GM12878 (cell line): ENCODE data around the gene B3GNT9. TPM values are rescaled to one million over a fixed set of nuclear protein-coding genes. Genes with fewer than 3 reads are reported as not detected.

Source experiments
- ATAC-seq: fragments of 200-7000 bp; cut with Tn5 transposase; 3 replicates; pipeline ENCODE4 v1.9.1; 2020; ENCODE audit warnings: mild to moderate bottlenecking, moderate library complexity
- BruUV-seq: library from RNA; stranded (reverse); fragments of 400-500 nt; replicated peaks from 2 replicates; lab custom pipeline; 2021; lab: Mats Ljungman, UMichigan
- CTCF ChIA-PET: fragments of 300-600 bp; sonication (Branson Sonifier 250); formaldehyde crosslinking; extraction: SDS; loops from one replicate; lab custom pipeline; 2021; ENCODE audit warnings: inconsistent platforms; lab: Yijun Ruan, JAX
- POLR2A ChIA-PET: fragments of 350-600 bp; formaldehyde crosslinking; extraction: SDS; loops from one replicate; lab custom pipeline; 2021; ENCODE audit warnings: inconsistent platforms; lab: Charles Lee
- RAD21 ChIA-PET: fragments of 300-600 bp; sonication (Branson Sonifier 250); formaldehyde crosslinking; loops from one replicate; lab custom pipeline; 2023; ENCODE audit warnings: antibody characterized with exemption; ENCODE audit not compliant: unreplicated experiment; lab: Charles Lee
- SMC1A ChIA-PET: fragments of 300-600 bp; sonication (Branson Sonifier 250); formaldehyde crosslinking; loops from one replicate; lab custom pipeline; 2023; ENCODE audit not compliant: unreplicated experiment, uncharacterized antibody; lab: Charles Lee
- DNase-seq: peaks from one replicate; pipeline ENCODE4 v3.0.0-alpha.2; 2011; ENCODE audit warnings: low read depth, low spot score
- FAIRE-seq: peaks from 3 replicates; lab custom pipeline; 2011; peaks lifted over from hg19 to GRCh38; lab: Jason Lieb, UNC
- H2AFZ ChIP-seq: 2 replicates; pipeline ENCODE4 v1.6.0; 2011; ENCODE audit warnings: low read depth, low read length, control low read depth; ENCODE audit not compliant: control insufficient read depth
- H3K27ac ChIP-seq: 2 replicates; pipeline ENCODE4 v1.5.1; 2011; ENCODE audit warnings: control low read depth; ENCODE audit not compliant: control insufficient read depth, insufficient read depth
- H3K27me3 ChIP-seq, 2 experiments: replicated peaks in 1 of 2; 2 replicates each; pipeline versions ENCODE4 v1.6.0 to v1.6.1; 2011; ENCODE audit warnings: low read length in 1 of 2; ENCODE audit not compliant: control insufficient read depth in 2 of 2, insufficient read depth in 2 of 2
- H3K36me3 ChIP-seq, 2 experiments: 2 replicates each; pipeline ENCODE4 v1.5.1; 2011; ENCODE audit warnings: low read length in 1 of 2; ENCODE audit not compliant: control insufficient read depth in 2 of 2, insufficient read depth in 2 of 2
- H3K4me1 ChIP-seq: 2 replicates; pipeline ENCODE4 v1.6.1; 2011; ENCODE audit warnings: mild to moderate bottlenecking, low read length, moderate library complexity, mixed read lengths; ENCODE audit not compliant: control insufficient read depth, insufficient read depth
- H3K4me2 ChIP-seq: 2 replicates; pipeline ENCODE4 v1.6.0; 2011; ENCODE audit warnings: control low read depth; ENCODE audit not compliant: control insufficient read depth, insufficient read depth
- H3K4me3 ChIP-seq: fragments of 200-600 bp; sonication (generic); 2 replicates; pipeline ENCODE4 v1.5.1; 2016
- H3K79me2 ChIP-seq: 2 replicates; pipeline ENCODE4 v1.6.0; 2011; ENCODE audit warnings: low read length; ENCODE audit not compliant: control insufficient read depth, insufficient read depth
- H3K9ac ChIP-seq: 2 replicates; pipeline ENCODE4 v1.8.0; 2011; ENCODE audit warnings: low read length, control low read depth, mixed read lengths; ENCODE audit not compliant: control insufficient read depth, insufficient read depth
- H3K9me3 ChIP-seq: replicated peaks from 3 replicates; pipeline ENCODE4 v1.5.1; 2011; ENCODE audit warnings: mild to moderate bottlenecking, low read length; ENCODE audit not compliant: control insufficient read depth, insufficient read depth
- H4K20me1 ChIP-seq: 2 replicates; pipeline ENCODE4 v1.6.0; 2011; ENCODE audit not compliant: control insufficient read depth, insufficient read depth
- BACH1 ChIP-seq: fragments of 450-650 bp; IDR thresholded peaks from 2 replicates; pipeline ENCODE4 v1.6.1; 2017; ENCODE audit warnings: mild to moderate bottlenecking, borderline replicate concordance
- EP300 ChIP-seq, 2 experiments: fragments of 150-350 bp in 1 of 2; IDR thresholded peaks; 2 replicates each; pipeline ENCODE4 v1.6.1; 2011 to 2012; ENCODE audit warnings: low read depth in 2 of 2, low read length in 2 of 2, borderline replicate concordance in 1 of 2, improper control_type of control experiment in 1 of 2, inconsistent platforms in 1 of 2; ENCODE audit not compliant: control insufficient read depth in 1 of 2
- NBN ChIP-seq: fragments of 450-650 bp; IDR thresholded peaks from 2 replicates; pipeline ENCODE4 v1.6.1; 2016
- POLR2A ChIP-seq: IDR thresholded peaks from 2 replicates; pipeline ENCODE4 v1.6.1; 2011; ENCODE audit warnings: low read depth, mild to moderate bottlenecking, low read length
- POLR2AphosphoS2 ChIP-seq: IDR thresholded peaks from 2 replicates; pipeline ENCODE4 v1.6.1; 2011; ENCODE audit warnings: low read depth, mild to moderate bottlenecking, low read length, improper control_type of control experiment, moderate library complexity
- RAD51 ChIP-seq: fragments of 450-650 bp; IDR thresholded peaks from 2 replicates; pipeline ENCODE4 v1.6.1; 2016; ENCODE audit warnings: moderate library complexity, mild to moderate bottlenecking, inconsistent platforms
- ZNF24 ChIP-seq: fragments of 450-650 bp; IDR thresholded peaks from 2 replicates; pipeline ENCODE4 v1.6.1; 2017; ENCODE audit warnings: antibody characterized with exemption, mild to moderate bottlenecking
- WGBS: methylation state at CpG from one replicate; pipeline ENCODE4 v1.1.6; 2016; ENCODE audit warnings: low lambda C conversion rate; ENCODE audit not compliant: insufficient replicate concordance, insufficient coverage; ENCODE audit errors: missing lambda C conversion rate; 5-methylcytosine and 5-hydroxymethylcytosine counted together
- in situ Hi-C: fragments of 300-500 bp; cut with MboI; formaldehyde crosslinking; loops from 9 replicates; pipeline ENCODE4 v1.14.3; 2018; ENCODE audit warnings: mixed read lengths
- intact Hi-C: fragments of 100-400 bp; cut with micrococcal nuclease; formaldehyde crosslinking; loops from one replicate; pipeline ENCODE4 v1.14.2; 2022; ENCODE audit not compliant: unreplicated experiment
- polyA plus RNA-seq, 11 experiments: library from polyadenylated mRNA; depleted of rRNA in 4 of 11; unstranded in 6 of 11; stranded (reverse) in 5 of 11; fragments of >200 nt; fragmentation: Nextera tagmentation in 4 of 11; fragmentation: Illumina TruSeq in 1 of 11; extraction: Ambion mirVana in 4 of 11; extraction: Trizol in 1 of 11; gene quantifications; 1 replicate in 1 of 11; 2 replicates in 10 of 11; pipeline versions ENCODE4 v1.2.1 to v1.2.3, GENCODE V29; 2011 to 2016; ENCODE audit warnings: inconsistent platforms in 2 of 11, missing spikeins in 2 of 11, low read depth in 1 of 11
- total RNA-seq, 4 experiments: library from RNA; depleted of rRNA in 3 of 4; stranded (reverse); fragments of >200 nt in 3 of 4; fragmentation: Illumina TruSeq in 1 of 4; extraction: Trizol in 1 of 4; gene quantifications; 2 replicates each; pipeline versions ENCODE4 v1.2.1 to v1.2.3, GENCODE V29; 2013 to 2021
- TF ChIP-seq, protein P1 (sequence below): fragments of 450-650 bp; IDR thresholded peaks from 2 replicates; pipeline ENCODE4 v1.6.1; 2017; ENCODE audit warnings: low read depth, mild to moderate bottlenecking, moderate library complexity
- TF ChIP-seq, protein P2 (sequence below): IDR thresholded peaks from 2 replicates; pipeline ENCODE4 v1.6.1; 2012; ENCODE audit warnings: low read depth, low read length, improper control_type of control experiment
- TF ChIP-seq, protein P3 (sequence below): IDR thresholded peaks from 2 replicates; pipeline ENCODE4 v1.6.1; 2012; ENCODE audit warnings: low read depth, low read length, improper control_type of control experiment
- TF ChIP-seq, protein P4 (sequence below), 3 experiments: IDR thresholded peaks in 2 of 3; conservative IDR thresholded peaks in 1 of 3; 2 replicates each; pipeline ENCODE4 v1.5.1; 2011; ENCODE audit warnings: low read depth in 3 of 3, low read length in 3 of 3, mild to moderate bottlenecking in 3 of 3, control low read depth in 2 of 3, moderate library complexity in 2 of 3, inconsistent platforms in 1 of 3, mixed read lengths in 1 of 3; ENCODE audit not compliant: control insufficient read depth in 2 of 3, insufficient read depth in 1 of 3; ENCODE audit errors: extremely low read depth in 1 of 3
- TF ChIP-seq, protein P5 (sequence below): IDR thresholded peaks from 2 replicates; pipeline ENCODE4 v1.6.1; 2011; ENCODE audit warnings: low read depth, low read length, improper control_type of control experiment, borderline replicate concordance

B3GNT9 gene
- total and polyA plus RNA-seq, 10 of the 15 experiments (the other 5 are each of a cell fraction or from before 2014, with no cell fraction given), result 0.08 to 5.0 (median 1.9) TPM

DNA sequence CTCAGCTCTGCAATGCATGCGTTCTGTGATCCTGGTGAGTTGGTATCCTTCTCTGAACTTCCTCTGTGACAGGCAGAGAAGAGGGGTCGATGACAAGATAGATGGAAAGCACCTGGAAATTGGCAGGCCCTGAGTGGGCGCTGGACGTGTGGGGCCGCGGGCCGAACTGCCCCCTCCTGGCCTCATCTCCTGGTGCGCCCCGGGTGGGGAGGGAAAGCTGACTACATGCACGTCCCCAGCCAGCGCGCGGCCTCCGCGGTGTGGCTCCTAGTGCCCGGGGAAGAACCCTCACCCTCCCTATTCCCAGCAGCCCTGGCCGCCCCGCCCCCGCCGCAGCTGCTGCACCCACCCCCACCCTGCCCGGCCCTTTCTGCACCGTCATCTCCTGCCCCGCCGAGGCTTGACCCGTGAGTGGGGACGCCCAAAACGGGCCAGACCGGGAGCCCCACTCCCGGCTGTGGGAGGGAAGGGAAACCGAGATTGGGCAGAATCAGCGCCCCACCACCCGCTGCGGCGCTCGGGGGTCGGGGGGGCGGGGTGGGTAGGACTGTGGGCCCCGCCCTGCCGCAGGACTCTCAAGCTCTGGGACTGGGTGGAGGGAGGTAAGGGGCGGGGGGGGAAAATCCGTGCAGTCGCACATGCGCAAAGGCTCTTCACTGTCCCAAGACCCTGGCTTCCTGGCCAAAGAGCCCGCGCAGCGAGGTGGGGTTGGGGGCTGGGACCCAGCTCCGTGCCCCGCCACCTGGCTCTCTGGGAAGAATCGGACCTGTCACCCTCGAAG lies 19.6 kb upstream of the B3GNT9 start, which contains the start of gene NOL3:
NOL3 (plus strand) TSS at position 371 of the 781 bp plus-strand sequence.
- BruUV-seq, result no TSS peak
- DNase-seq (peak; percentile 58), ATAC-seq (peak; percentile 63), FAIRE-seq (peak; percentile 66)
- SMC1A ChIA-PET, result interaction anchor here (1.0 to 4.1 kb wide), 3 partner anchors 11 to 153 kb away, joined by 3 to 48 read pairs (median 6); partner anchors contain the start of genes FBXL8 and TRADD
- WGBS, result under 1% methylated on average over 37 of the region's 50 CpGs
- H3K79me2 ChIP-seq, result no peaks in the 10 kb centered on the region
- peak within 1 kb of the TSS; percentile 74 for H2AFZ ChIP-seq
- CTCF ChIA-PET, result interaction anchor here (0.5 to 5.4 kb wide), 20 partner anchors 9 to 214 kb away, joined by 3 to 60 read pairs (median 4); partner anchors contain the start of genes B3GNT9, EXOC3L1, FBXL8 and MATCAP1
- peak within 1 kb of the TSS; percentile 73 for H3K4me3 ChIP-seq
- H3K36me3 ChIP-seq, result no peaks in the 10 kb centered on the region
- H3K27me3 ChIP-seq, result peaks cover 0 to 7% of the 10 kb centered on the region in 2 experiments
- H3K4me2 ChIP-seq, result peak within 1 kb of the TSS; percentile 95
- peak within 1 kb of the TSS; percentile 50 for H3K27ac ChIP-seq
- POLR2A ChIA-PET, result interaction anchor here (0.7 to 10.9 kb wide), 11 partner anchors 10 to 152 kb away, joined by 3 to 137 read pairs (median 5); partner anchors contain the start of genes FBXL8, FHOD1, HSF4 and TMEM208
- peak within 1 kb of the TSS; percentile 69 for H3K9ac ChIP-seq
- H4K20me1 ChIP-seq, result no peaks in the 10 kb centered on the region
- in situ Hi-C loops, result no loop called here
- no peaks in the 10 kb centered on the region; the same call in 2 of the 3 replicates for H3K9me3 ChIP-seq
- intact Hi-C loops, result no loop called here
- RAD21 ChIA-PET, result interaction anchor here (0.7 to 4.1 kb wide), 11 partner anchors 9 to 152 kb away, joined by 3 to 48 read pairs (median 4); partner anchors contain the start of genes E2F4, FBXL8, FHOD1 and TMEM208
- H3K4me1 ChIP-seq, result peaks cover 43% of the 10 kb centered on the region
- TF ChIP-seq POLR2A (peak; percentile 50), ZNF24 (no peak), NBN (peak; percentile 59; the same call in 1 of the 2 replicates), EP300 (IDR thresholded peaks at IDR 0.05; ENCODE audit: borderline replicate concordance in 1 of 2, control insufficient read depth in 1 of 2, low read depth in 2 of 2, low read length in 2 of 2) (no peak; a peak in 1 of 4 replicates), RAD51 (no peak), POLR2AphosphoS2 (no peak), BACH1 (peak; percentile 54; the same call in 1 of the 2 replicates)
- TF ChIP-seq, protein P1, sequence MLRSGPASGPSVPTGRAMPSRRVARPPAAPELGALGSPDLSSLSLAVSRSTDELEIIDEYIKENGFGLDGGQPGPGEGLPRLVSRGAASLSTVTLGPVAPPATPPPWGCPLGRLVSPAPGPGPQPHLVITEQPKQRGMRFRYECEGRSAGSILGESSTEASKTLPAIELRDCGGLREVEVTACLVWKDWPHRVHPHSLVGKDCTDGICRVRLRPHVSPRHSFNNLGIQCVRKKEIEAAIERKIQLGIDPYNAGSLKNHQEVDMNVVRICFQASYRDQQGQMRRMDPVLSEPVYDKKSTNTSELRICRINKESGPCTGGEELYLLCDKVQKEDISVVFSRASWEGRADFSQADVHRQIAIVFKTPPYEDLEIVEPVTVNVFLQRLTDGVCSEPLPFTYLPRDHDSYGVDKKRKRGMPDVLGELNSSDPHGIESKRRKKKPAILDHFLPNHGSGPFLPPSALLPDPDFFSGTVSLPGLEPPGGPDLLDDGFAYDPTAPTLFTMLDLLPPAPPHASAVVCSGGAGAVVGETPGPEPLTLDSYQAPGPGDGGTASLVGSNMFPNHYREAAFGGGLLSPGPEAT, result peak; percentile 70; the same call in 1 of the 2 replicates
- TF ChIP-seq, protein P2, sequence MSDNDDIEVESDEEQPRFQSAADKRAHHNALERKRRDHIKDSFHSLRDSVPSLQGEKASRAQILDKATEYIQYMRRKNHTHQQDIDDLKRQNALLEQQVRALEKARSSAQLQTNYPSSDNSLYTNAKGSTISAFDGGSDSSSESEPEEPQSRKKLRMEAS, result peak; percentile 55; the same call in 1 of the 2 replicates
- TF ChIP-seq, protein P3, sequence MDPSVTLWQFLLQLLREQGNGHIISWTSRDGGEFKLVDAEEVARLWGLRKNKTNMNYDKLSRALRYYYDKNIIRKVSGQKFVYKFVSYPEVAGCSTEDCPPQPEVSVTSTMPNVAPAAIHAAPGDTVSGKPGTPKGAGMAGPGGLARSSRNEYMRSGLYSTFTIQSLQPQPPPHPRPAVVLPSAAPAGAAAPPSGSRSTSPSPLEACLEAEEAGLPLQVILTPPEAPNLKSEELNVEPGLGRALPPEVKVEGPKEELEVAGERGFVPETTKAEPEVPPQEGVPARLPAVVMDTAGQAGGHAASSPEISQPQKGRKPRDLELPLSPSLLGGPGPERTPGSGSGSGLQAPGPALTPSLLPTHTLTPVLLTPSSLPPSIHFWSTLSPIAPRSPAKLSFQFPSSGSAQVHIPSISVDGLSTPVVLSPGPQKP, result no peak
- TF ChIP-seq, protein P4, sequence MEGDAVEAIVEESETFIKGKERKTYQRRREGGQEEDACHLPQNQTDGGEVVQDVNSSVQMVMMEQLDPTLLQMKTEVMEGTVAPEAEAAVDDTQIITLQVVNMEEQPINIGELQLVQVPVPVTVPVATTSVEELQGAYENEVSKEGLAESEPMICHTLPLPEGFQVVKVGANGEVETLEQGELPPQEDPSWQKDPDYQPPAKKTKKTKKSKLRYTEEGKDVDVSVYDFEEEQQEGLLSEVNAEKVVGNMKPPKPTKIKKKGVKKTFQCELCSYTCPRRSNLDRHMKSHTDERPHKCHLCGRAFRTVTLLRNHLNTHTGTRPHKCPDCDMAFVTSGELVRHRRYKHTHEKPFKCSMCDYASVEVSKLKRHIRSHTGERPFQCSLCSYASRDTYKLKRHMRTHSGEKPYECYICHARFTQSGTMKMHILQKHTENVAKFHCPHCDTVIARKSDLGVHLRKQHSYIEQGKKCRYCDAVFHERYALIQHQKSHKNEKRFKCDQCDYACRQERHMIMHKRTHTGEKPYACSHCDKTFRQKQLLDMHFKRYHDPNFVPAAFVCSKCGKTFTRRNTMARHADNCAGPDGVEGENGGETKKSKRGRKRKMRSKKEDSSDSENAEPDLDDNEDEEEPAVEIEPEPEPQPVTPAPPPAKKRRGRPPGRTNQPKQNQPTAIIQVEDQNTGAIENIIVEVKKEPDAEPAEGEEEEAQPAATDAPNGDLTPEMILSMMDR (IDR thresholded peaks at IDR 0.05 in 2 of 3, conservative IDR thresholded peaks at IDR 0.05 in 1 of 3; ENCODE audit: control insufficient read depth in 2 of 3, extremely low read depth in 1 of 3, insufficient read depth in 1 of 3, low read depth in 3 of 3, low read length in 3 of 3), result peak in 2 of 3 experiments; percentile 19 to 44; a peak in 3 of 6 replicates
- TF ChIP-seq, protein P5, sequence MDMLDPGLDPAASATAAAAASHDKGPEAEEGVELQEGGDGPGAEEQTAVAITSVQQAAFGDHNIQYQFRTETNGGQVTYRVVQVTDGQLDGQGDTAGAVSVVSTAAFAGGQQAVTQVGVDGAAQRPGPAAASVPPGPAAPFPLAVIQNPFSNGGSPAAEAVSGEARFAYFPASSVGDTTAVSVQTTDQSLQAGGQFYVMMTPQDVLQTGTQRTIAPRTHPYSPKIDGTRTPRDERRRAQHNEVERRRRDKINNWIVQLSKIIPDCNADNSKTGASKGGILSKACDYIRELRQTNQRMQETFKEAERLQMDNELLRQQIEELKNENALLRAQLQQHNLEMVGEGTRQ, result no peak
